RWPE1 (cell line): ENCODE results near the gene EIF5.

ENCODE experiments used
- CTCF ChIA-PET: fragments of 350-600 bp; sonication (Branson Sonifier 250); formaldehyde crosslinking; extraction: SDS; loops from one replicate; lab custom pipeline; 2021; lab: Yijun Ruan, JAX
- POLR2A ChIA-PET: fragments of 400-600 bp; formaldehyde crosslinking; extraction: SDS; loops from one replicate; lab custom pipeline; 2020; ENCODE audit warnings: antibody characterized with exemption; ENCODE audit not compliant: low non-redundant PET; lab: Yijun Ruan, JAX
- DNase-seq: peaks from one replicate; pipeline ENCODE4 v3.0.0; 2012; ENCODE audit warnings: low spot score
- H3K27ac ChIP-seq: fragments of 450-650 bp; 2 replicates; pipeline ENCODE4 v1.5.1; 2017
- TF ChIP-seq, protein P1 (sequence below): fragments of 450-650 bp; conservative IDR thresholded peaks from 2 replicates; pipeline ENCODE4 v1.5.1; 2017; ENCODE audit warnings: low read depth, mild to moderate bottlenecking

The EIF5 gene

DNA sequence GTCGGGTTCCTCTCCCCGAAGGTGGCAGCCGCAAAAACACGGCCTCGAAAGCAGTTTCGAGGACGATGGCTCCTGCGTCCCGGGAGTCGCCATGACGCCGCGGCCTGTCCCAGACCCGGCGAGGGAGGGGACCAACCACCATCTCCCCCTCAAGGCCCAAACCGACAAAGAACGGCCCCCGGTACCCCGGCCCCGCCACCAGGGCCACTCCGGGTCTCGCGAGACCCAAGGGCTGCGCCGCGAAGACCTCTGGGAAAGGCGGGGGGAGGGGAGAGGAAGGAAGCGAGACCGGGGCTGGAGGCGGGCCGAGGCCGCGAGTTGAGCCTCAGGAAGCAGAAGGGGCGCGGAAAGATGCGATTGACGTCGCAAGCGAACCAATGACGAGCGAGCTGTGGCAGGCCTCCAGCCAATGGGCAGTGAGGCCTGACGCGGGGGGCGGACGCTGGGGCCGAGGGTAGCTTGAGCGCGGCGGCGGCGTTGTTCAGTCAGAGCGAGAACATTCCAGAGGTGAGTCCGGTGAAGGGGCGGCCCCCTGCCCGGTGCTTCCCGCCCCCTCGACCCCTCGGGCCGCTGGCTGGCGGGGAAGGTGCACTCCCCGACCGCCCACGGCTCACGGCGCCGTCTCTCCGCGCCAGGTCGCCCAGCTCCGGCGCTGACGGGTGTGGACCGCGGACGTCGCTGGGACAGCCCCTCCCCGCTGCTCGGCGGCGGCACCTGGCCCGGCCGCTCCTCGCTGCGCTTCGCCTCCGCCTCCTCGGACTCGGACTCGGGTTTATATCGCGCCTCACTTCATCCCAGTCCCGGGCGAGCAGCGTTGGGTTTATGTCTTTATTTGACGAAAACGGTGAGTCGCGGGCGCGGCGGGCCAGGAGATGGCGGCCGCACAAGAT, at the start of gene EIF5:
Gene EIF5 (plus strand): TSS at position 484 of the 890 bp plus-strand sequence. CDS start 1,624 bp downstream, outside the sequence.
- ChIA-PET CTCF (interaction anchor here (0.6 to 1.0 kb wide), 3 partner anchors 57 to 243 kb away, joined by 3 to 5 read pairs (median 4); no protein-coding TSS in a partner anchor), POLR2A (interaction anchor here (0.8 to 0.9 kb wide), 3 partner anchors 9 to 247 kb away, joined by 3 to 4 read pairs (median 3); no protein-coding TSS in a partner anchor)
- H3K27ac ChIP-seq, result peak within 1 kb of the TSS; percentile 96
- TF ChIP-seq, protein P1, sequence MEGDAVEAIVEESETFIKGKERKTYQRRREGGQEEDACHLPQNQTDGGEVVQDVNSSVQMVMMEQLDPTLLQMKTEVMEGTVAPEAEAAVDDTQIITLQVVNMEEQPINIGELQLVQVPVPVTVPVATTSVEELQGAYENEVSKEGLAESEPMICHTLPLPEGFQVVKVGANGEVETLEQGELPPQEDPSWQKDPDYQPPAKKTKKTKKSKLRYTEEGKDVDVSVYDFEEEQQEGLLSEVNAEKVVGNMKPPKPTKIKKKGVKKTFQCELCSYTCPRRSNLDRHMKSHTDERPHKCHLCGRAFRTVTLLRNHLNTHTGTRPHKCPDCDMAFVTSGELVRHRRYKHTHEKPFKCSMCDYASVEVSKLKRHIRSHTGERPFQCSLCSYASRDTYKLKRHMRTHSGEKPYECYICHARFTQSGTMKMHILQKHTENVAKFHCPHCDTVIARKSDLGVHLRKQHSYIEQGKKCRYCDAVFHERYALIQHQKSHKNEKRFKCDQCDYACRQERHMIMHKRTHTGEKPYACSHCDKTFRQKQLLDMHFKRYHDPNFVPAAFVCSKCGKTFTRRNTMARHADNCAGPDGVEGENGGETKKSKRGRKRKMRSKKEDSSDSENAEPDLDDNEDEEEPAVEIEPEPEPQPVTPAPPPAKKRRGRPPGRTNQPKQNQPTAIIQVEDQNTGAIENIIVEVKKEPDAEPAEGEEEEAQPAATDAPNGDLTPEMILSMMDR, result no peak
- peak; percentile 98 for DNase-seq

DNA sequence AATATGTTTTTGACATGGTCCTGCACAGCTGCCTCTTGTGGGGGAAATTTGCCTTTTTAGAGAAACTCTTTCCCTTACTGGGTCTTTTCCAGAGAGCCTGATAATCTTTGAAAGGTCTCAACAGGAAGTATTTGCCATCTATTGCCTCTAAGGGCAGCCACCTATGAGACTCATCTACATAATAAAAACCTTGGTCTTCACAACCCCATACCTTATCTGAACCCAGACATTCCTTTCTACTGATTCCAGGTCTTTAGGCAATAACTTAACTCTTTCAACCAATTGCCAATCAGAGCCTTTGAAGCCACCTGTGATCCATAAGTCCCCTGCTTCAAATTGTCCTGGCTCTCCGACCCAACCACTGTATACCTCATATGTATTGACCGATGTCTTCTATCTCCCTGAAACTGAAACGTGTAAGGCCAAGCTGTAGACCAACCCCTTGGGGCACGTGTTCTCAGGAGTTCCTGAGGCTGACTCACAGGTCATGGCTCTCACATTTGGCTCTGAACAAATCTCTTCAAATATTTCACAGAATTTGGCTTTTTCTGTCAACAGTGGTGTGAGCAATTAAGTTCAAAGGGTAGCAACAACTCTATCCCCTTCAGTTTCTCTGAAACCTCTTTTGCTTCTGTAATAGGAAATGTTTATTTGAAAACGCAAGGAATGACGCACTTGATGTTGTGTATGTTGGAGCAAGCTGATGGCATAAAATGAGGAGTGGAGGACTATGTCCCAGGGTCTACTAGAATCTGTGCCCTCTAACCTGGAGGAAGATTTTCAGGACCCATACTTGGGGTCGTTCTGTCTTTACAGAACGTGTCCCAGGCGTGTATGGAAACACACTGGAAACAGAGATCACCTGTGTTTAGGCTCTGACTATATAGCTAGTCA, 49.2 kb upstream of the EIF5 start:
- TF ChIP-seq, protein P1, result no peak
- ChIA-PET CTCF (interaction anchor here (0.5 to 1.5 kb wide), 5 partner anchors 20 to 180 kb away, joined by 3 to 10 read pairs (median 3); no protein-coding TSS in a partner anchor), POLR2A (no interaction called here)
- H3K27ac ChIP-seq, result no peak overlapping the region
- peak; percentile 62 for DNase-seq

DNA sequence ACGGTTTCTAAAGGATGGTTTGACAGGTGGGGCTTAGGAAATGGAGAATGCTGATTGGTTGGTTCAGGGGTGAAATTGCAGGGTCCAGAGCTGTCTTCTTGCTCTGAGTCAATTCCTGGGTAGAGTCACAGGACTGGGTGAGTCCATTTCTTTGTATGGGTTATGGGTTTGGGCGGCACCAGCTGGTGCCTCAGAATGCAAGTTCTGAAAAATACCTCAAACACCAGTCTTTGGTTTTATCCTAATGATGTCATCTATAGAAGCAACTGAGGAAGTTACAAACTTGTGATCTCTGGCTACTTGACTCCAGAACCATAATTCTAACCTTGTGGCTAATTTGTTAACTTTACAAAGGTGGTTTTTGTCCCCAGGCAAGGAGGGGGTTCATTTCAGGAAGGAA, 47.6 kb upstream of the EIF5 start:
- no peak for DNase-seq
- ChIA-PET CTCF (interaction anchor here (0.6 to 1.4 kb wide), 3 partner anchors 50 to 183 kb away, joined by 3 read pairs; no protein-coding TSS in a partner anchor), POLR2A (no interaction called here)
- TF ChIP-seq, protein P1, result no peak
- H3K27ac ChIP-seq, result no peak overlapping the region

DNA sequence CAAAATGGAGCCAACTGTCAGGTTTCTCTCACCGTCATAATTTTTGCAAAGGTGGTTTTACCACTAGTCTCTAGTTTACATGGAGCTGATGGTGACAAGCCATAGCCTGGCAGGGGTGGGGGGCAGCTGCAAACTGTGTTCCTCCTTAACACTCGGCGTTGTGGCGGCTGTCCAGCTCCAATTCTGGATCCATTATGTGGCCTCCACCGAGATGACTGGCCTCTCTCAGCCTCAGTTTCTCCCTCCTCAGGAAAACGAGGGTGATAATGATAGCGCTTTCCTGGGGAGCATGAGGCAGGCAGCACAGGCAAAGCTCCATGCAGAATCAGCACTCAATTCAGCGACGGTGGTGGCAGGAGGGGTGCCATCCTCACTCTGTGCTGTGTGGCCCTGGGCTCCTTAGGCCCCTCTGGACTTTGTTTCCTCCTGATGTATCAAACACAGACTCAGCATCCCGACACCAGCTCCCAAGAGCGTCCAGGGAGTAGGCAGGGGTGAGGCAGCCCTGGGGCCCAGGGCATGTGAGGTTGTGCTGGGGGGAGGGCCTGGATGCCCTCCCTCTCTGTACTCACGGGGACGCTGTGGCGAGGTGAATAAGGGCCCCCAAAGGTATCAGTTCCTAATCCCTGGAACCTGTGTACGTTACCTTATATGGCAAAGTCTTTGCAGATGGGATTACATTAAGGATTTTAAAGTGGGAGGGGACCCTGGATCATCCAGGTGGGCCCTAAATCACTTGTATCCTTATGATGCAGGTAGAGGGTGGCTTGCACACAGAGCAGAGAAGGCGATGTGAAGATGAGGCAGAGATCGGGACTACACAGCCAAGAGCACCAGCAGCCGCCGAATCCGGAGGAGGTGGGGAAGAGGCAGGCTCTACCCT, 46.8 kb upstream of the EIF5 start:
- TF ChIP-seq, protein P1, result no peak
- DNase-seq, result no peak
- no peak overlapping the region for H3K27ac ChIP-seq
- ChIA-PET CTCF (interaction anchor here (0.6 to 1.4 kb wide), 5 partner anchors 51 to 213 kb away, joined by 3 to 8 read pairs (median 3); no protein-coding TSS in a partner anchor), POLR2A (no interaction called here)

DNA sequence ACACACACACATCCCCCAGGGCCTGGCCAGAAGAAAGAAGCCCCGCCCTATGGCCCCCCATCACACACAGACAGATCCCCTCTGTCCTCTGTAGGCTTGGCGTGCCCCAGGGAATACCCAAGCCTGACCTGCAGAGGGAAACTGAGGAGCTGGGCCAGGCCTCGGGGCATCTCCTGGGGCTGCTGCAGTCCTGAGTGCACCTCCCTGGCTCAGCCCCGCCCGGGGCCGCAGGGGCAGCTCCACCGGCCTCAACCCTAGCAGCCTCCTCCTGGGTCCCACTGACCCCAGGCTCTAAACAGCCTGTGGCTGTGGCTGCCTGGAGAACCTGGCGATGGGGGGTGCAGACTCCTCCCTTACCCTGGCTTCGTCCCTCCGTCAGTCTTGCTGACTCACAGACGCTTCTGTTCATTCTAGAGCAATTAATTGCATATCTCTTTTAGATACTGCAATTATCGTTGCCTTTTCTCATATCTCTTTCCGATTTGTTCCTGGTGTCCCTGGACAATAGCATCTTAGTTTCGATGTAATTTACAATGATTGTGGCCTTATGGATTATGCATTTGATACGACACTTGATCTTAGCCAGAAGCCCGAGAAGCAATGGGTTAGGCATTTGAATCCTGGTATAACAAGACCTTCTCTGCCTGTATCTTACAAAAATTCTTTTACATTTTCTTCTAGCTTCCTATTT, 45.8 kb upstream of the EIF5 start:
- CTCF ChIA-PET, result interaction anchor here (0.5 to 0.6 kb wide), 2 partner anchors 205 to 257 kb away, joined by 5 to 8 read pairs; no protein-coding TSS in a partner anchor
- TF ChIP-seq, protein P1, result no peak
- no peak for DNase-seq
- no peak overlapping the region for H3K27ac ChIP-seq
- POLR2A ChIA-PET, result no interaction called here
